Fibroblast of peridontal ligament (primary cell): ENCODE measurements around the gene ORC6.

Source experiments
- DNase-seq: peaks from one replicate; pipeline ENCODE4 v3.0.0-alpha.2; 2010; ENCODE audit errors: extremely low read depth

Gene ORC6

DNA sequence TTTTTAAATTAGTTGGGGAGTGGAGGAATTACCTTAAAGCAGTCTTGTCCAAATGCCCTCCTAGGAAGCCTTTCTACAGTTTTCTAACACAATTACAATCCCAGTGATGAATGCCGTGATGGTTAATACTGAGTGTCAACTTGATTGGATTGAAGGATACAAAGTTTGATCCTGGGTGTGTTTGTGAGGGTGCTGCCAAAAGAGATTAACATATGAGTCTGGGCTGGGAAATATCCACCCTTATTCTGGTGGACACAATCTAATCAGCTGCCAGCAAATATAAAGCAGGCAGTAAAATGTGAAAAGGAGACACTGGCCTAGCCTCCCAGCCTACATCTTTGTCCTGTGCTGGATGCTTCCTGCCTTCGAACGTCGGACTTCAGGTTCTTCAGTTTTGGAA, 12.2 kb downstream of the ORC6 start:
- no peak for DNase-seq

- DNase-seq: no peak
Observed at GRCh38 chr16:46702030-46702429, 12.6 kb downstream of the ORC6 start.

GRCh38 chr16:46706642-46707041, 17.2 kb downstream of the ORC6 start:
- DNase-seq: no peak

DNA sequence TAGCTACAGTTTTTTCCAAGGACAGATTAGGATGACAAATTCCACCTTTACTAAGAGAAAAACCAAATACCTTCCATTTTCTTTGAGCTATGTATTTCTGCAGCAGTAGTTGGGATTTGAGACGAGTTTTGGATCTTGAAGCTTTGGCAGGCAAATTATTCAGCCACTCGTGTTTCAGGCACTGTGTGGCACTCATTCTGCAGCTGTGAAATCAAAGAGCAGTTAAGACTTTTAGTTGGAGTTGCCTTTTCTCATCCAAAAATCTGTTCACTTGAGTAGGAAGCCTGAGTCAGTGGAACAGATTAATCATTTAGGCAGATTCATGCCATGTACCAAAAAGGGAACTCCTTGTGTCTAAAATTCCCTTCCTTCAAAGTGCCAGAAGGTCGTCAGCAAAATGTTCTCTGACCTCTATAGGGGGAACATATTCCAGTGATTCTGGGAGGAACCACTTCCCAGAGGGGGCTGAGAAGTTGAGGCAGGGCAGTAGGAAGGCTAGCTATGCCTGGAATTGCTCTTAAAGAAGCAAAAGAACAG, 20.1 kb downstream of the ORC6 start:
- no peak for DNase-seq

GRCh38 chr16:46711106-46712058, 21.9 kb downstream of the ORC6 start:
- no peak for DNase-seq

- DNase-seq: no peak
Observed at GRCh38 chr16:46712911-46713310, 23.5 kb downstream of the ORC6 start.

GRCh38 chr16:46713634-46714033, 24.2 kb downstream of the ORC6 start:
- DNase-seq: no peak

DNA sequence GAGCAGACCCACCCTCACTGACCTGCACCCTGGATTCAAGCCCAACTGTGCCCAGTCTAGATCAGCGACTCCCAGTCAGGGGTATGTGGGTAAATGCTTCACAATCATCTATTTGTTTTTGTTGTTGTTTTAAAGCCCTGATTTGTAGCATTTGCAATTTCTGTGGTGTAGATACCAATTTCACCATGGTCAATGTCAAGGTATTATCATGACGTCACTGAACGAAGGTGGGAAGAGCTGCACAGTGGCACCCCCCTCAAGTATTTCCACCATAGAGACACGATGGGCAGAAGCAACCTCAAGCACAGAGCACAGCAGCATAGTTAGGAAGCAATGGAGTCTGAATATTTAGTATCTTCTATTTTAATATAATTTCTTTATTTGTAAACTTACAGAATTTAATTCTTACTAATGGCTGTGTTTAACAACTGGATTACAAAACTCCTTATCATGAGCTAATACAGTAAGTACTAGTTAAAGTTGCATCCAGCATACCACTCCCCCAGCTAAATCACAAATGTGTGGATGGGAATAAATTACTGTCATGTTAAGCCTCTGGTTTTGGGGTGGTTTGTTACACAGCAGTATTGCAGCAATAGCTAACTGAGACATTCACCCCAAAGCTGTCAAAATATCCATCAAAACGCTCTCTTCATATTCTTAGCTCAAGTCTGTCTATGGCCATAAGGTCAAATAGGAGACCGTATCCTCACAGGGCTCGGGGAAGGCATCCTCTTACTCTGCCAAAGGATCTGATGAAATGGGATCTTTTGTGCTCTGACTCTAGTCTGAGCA, 25.5 kb downstream of the ORC6 start:
- no peak for DNase-seq

- DNase-seq: no peak
Observed at GRCh38 chr16:46715769-46716305, 26.4 kb downstream of the ORC6 start.

- DNase-seq: no peak
Observed at GRCh38 chr16:46717692-46718091, 28.2 kb downstream of the ORC6 start.

DNA sequence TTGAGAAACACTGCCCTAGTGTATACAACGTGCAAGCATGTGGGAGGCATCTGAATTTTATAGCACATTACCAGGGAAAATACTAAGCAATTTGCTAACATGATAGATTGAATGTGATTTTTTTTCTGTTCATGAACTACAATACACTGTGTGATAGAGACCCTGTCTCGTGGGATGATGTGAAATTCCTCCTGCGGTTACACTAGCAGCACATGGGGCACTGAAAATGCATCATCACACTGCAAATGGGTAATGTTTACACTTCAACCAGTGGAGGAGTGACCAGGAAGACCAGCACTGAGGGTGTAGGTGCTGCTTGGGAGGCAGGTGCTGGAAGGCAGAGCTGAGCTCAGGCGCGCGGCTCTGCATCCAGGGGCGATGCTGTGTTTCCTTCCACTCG, 28.8 kb downstream of the ORC6 start:
- no peak for DNase-seq

- DNase-seq: no peak
Observed at GRCh38 chr16:46719528-46719927, 30.1 kb downstream of the ORC6 start.

DNA sequence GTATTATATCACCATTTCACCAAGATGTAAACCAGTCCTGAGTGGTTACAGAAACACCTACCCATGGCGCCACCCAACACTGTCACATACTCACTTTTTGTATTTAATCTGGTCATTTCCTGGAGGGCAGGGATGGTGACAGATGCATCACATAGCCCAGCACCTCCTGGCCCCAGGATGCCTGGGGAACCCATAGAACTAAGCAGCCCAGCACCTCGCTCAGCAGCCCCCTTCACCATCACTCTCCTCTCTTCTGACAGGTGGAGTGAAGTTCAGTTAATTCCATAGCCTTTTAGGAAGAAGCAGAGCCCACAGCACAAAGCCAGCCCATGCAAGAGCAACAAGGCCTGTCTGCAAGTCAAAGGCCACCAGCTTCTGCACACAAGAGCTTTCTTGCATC, 31.2 kb downstream of the ORC6 start:
- no peak for DNase-seq

GRCh38 chr16:46721885-46722284, 32.4 kb downstream of the ORC6 start:
- DNase-seq: no peak

DNA sequence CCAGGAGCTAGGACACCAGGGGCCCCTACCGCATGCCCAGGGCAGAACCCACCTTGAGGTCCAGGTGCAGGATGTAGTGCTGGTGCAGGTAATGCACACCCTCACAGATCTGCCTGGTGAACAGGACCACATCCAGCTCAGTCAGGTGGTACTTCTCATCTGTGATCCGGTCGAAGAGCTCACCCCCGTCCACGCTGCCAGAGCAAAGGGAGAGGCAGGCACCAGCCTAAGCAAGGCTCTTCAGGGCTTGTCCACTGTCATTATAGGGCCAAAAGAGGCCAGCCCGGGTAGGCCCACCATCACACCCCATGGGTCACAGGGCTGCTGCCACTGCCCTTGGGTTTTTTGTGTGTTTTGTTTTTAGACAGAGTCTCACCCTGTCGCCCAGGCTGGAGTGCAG, 37.7 kb downstream of the ORC6 start:
- DNase-seq: no peak

- DNase-seq: no peak
Observed at GRCh38 chr16:46727630-46728029, 38.2 kb downstream of the ORC6 start.

DNA sequence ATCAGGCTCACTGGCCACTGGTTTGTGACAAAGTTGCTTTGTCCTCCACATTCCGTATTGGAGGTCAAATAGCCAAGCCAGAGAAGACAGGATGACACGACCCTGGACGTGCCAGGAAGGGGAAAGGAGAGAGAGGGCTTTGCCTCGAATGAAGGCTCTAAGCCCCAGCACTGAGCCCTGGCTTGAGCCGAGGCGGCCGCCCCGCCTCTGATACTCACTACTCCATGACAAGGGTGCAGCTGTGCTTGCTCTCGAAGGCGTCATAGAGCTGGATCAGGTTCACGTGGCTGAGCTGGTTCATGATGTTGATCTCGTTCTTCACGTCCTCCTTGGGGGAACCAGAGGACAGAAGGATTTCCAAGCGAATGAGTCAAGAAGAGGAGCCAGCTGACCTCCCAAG, 39.3 kb downstream of the ORC6 start:
- no peak for DNase-seq

GRCh38 chr16:46729326-46729995, 40.0 kb downstream of the ORC6 start:
- DNase-seq: no peak

DNA sequence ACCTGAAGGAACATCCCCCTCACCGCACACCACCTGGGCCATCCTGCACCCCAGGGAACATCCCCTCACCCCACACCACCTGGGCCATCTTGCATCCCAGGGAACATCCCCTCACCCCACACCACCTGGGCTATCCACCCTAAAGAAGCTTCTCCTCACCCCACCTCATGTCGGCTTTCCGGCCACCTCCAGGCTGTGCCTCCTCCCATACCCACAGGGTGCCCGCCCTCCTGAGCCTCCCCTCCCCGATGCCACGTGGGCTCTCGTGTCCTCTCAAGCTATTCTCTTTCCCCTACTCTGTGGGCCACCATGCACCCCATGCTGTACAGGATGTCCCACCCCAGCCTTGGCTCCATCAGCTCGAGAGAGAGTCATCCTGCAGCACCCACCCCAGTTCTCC, 40.7 kb downstream of the ORC6 start:
- DNase-seq: no peak

- DNase-seq: no peak
Observed at GRCh38 chr16:46730801-46731690, 41.6 kb downstream of the ORC6 start.
